Kidney epithelial cell (primary cell): ENCODE data around the gene CD274. TPM values are rescaled to one million over a fixed set of nuclear protein-coding genes. Genes with fewer than 3 reads are reported as not detected.

Source experiments
- DNase-seq: peaks from one replicate; pipeline ENCODE4 v3.0.0-alpha.2; 2010; ENCODE audit warnings: low read depth
- H3K27me3 ChIP-seq: 2 replicates; pipeline ENCODE4 v1.6.0; 2011; ENCODE audit warnings: low read length; ENCODE audit not compliant: control insufficient read depth, insufficient read depth
- H3K36me3 ChIP-seq: 2 replicates; pipeline ENCODE4 v1.5.1; 2011; ENCODE audit warnings: low read length; ENCODE audit not compliant: control insufficient read depth, insufficient read depth
- H3K4me3 ChIP-seq: 2 replicates; pipeline ENCODE4 v1.5.1; 2011; ENCODE audit warnings: low read depth, mild to moderate bottlenecking, control low read depth, low read length
- total RNA-seq: library from RNA; depleted of rRNA; stranded (reverse); fragments of >200 nt; gene quantifications from 2 replicates; pipeline ENCODE4 v1.2.3, GENCODE V29; 2015
- TF ChIP-seq, protein P1 (sequence below): IDR thresholded peaks from 2 replicates; pipeline ENCODE4 v1.5.1; 2011; ENCODE audit warnings: mild to moderate bottlenecking, moderate library complexity, low read length, control low read depth, inconsistent platforms; ENCODE audit not compliant: insufficient read depth, poor library complexity, severe bottlenecking

CD274 gene
- total RNA-seq, 1 donor from 2014 or later, result 7.7 TPM

DNA sequence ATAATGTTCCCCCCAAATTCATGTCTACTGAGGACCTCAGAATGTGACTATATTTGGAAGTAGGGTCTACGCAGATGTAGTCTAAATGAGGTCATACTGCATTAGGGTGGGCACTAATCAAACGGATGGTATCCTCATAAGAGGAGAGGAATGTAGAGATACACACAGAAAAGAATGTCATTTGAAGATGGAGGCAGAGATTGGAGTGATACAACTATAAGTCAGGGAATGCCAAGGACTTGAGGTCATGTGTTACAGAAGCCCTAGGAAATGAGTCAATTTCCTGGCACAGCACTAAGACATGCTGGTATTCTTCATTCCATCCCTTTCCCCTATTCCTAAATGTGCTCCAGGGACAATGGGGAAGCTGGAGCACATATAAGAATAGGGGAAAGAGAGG is 59.2 kb downstream of the CD274 start:
- Histone ChIP-seq H3K36me3 (no peaks in the 10 kb centered on the region), H3K27me3 (no peaks in the 10 kb centered on the region), H3K4me3 (no peak overlapping the region)
- TF ChIP-seq, protein P1, sequence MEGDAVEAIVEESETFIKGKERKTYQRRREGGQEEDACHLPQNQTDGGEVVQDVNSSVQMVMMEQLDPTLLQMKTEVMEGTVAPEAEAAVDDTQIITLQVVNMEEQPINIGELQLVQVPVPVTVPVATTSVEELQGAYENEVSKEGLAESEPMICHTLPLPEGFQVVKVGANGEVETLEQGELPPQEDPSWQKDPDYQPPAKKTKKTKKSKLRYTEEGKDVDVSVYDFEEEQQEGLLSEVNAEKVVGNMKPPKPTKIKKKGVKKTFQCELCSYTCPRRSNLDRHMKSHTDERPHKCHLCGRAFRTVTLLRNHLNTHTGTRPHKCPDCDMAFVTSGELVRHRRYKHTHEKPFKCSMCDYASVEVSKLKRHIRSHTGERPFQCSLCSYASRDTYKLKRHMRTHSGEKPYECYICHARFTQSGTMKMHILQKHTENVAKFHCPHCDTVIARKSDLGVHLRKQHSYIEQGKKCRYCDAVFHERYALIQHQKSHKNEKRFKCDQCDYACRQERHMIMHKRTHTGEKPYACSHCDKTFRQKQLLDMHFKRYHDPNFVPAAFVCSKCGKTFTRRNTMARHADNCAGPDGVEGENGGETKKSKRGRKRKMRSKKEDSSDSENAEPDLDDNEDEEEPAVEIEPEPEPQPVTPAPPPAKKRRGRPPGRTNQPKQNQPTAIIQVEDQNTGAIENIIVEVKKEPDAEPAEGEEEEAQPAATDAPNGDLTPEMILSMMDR, result no peak
- DNase-seq, result peak; percentile 92

DNA sequence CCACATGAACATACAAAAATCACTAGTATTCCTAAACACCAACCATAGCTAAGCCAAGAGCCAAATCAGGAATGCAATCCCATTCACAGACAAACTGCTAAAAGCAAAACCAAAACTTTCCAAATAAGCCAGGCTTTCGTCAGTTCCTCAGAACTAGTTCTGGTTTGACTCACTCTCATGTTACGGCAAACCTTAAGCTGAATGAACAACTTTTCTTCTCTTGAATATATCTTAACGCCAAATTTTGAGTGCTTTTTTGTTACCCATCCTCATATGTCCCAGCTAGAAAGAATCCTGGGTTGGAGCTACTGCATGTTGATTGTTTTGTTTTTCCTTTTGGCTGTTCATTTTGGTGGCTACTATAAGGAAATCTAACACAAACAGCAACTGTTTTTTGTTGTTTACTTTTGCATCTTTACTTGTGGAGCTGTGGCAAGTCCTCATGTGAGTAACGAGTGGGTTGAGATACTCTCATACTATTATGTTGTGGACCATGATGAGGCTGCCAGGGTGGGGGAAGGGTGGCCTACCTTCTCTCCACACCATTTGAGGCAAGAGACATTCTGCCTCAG is 60.1 kb downstream of the CD274 start, which contains the start of gene PDCD1LG2:
PDCD1LG2 (plus strand) TSS at position 172 of the 572 bp plus-strand sequence. CDS start 12,016 bp downstream, outside the sequence.
- Histone ChIP-seq H3K36me3 (no peaks in the 10 kb centered on the region), H3K4me3 (peak within 1 kb of the TSS; percentile 13), H3K27me3 (no peaks in the 10 kb centered on the region)
- TF ChIP-seq, protein P1, result no peak
- DNase-seq, result no peak

DNA sequence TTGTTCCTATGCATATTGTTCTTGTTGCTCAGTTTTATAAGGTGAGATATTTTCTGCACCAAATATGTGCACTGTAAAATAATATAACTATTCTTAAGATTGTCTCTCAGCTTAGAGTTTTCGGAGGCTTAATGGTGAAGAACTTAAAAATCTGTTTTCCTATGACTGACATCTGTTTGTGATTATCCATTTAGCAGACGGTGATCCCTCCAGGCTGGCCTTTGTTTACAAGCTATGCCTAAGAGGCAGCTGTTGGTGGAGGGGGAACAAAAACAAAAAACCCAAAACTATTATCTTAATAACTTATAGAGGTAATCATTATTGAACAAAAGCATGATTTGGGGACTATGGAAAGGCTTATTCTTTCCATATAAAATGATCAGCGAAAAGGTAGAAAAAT is 60.6 kb downstream of the CD274 start:
- TF ChIP-seq, protein P1, result no peak
- Histone ChIP-seq H3K4me3 (no peak overlapping the region), H3K36me3 (no peaks in the 10 kb centered on the region), H3K27me3 (no peaks in the 10 kb centered on the region)
- DNase-seq, result no peak

DNA sequence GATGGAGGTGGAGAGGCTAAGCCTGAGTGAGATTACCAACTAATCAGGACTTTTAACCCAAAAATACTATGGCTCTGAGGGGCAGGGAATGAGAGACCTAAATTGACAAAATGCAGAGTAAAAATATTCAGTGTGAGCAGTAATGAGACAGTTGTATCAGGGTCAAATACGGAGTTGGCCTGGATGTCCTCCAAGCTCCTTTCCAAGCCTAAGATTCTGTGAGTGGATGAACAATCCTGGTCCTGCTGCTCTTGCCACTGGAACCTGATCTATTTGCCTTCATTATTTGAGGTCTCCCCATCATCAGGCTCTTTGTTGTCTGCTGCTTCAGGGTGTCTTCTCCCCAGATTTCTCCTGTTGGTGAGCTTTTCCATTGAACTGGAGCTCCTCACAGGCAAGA is 61.1 kb downstream of the CD274 start:
- H3K36me3 ChIP-seq, result no peaks in the 10 kb centered on the region
- TF ChIP-seq, protein P1, result no peak
- no peak overlapping the region for H3K4me3 ChIP-seq
- no peak for DNase-seq
- H3K27me3 ChIP-seq, result no peaks in the 10 kb centered on the region

DNA sequence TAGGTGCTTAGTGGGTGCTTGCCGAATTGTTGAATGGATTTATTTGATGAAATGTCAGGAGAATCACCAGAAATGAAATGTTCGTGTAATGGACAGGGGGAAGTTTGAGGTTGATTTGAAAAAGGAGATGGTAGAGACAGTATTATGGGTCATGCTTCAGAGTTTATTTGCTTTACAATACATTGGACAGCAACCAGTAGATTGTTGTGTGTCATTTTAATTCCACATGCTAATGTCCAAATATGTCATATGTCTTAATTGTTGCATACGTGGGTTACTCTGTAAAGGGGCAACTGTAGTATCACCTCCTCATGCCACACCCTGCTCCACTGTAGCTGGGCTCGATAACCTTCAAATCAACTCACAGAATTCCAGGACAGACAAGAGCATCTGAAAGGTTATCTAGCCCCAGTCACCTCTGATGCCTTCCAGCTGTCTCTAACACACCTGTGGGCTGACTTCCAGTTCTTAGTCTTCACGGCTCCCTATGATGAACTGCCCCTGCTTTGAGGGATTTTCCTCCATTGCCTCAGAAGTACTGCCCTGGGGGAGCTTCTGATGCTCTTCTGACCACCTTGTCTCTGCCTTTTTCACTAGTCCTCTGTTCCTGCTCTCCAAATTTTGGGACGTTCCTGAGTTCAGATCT is 61.7 kb downstream of the CD274 start:
- DNase-seq, result no peak
- H3K36me3 ChIP-seq, result no peaks in the 10 kb centered on the region
- TF ChIP-seq, protein P1, result no peak
- H3K27me3 ChIP-seq, result no peaks in the 10 kb centered on the region
- no peak overlapping the region for H3K4me3 ChIP-seq
